HCT116 (cell line): Measurements from ENCODE around the gene MAP2K6.
"Not testable (repeated sequence)": the region's sequence is repeated elsewhere in the genome, so short reads cannot be mapped to it uniquely, and the experiment has no call there.

Experiments
- MAX ChIP-seq: IDR thresholded peaks from 2 replicates; pipeline ENCODE4 v1.6.1; 2012
- REST ChIP-seq: IDR thresholded peaks from 2 replicates; pipeline ENCODE4 v1.6.1; 2012; ENCODE audit warnings: low read depth
- SIN3A ChIP-seq: IDR thresholded peaks from 2 replicates; pipeline ENCODE4 v1.6.1; 2012; ENCODE audit warnings: low read depth
- TF ChIP-seq, protein P1 (sequence below): IDR thresholded peaks from 2 replicates; pipeline ENCODE4 v1.6.1; 2011; ENCODE audit warnings: mild to moderate bottlenecking, low read length, moderate library complexity; ENCODE audit not compliant: insufficient replicate concordance; ENCODE audit errors: extremely low read depth

GRCh38 chr17:69479756-69480155 lies 65.3 kb downstream of the MAP2K6 start:
- TF ChIP-seq MAX, SIN3A, REST: not testable (repeated sequence)
- TF ChIP-seq, protein P1, sequence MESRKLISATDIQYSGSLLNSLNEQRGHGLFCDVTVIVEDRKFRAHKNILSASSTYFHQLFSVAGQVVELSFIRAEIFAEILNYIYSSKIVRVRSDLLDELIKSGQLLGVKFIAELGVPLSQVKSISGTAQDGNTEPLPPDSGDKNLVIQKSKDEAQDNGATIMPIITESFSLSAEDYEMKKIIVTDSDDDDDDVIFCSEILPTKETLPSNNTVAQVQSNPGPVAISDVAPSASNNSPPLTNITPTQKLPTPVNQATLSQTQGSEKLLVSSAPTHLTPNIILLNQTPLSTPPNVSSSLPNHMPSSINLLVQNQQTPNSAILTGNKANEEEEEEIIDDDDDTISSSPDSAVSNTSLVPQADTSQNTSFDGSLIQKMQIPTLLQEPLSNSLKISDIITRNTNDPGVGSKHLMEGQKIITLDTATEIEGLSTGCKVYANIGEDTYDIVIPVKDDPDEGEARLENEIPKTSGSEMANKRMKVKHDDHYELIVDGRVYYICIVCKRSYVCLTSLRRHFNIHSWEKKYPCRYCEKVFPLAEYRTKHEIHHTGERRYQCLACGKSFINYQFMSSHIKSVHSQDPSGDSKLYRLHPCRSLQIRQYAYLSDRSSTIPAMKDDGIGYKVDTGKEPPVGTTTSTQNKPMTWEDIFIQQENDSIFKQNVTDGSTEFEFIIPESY = not testable (repeated sequence)
